ENCODE measurements around the gene PARD6B. TPM values are rescaled to one million over a fixed set of nuclear protein-coding genes. Genes with fewer than 3 reads are reported as not detected.

PARD6B gene
- total RNA-seq, 1 experiment from 2014 or later, result 41.3 TPM

DNA sequence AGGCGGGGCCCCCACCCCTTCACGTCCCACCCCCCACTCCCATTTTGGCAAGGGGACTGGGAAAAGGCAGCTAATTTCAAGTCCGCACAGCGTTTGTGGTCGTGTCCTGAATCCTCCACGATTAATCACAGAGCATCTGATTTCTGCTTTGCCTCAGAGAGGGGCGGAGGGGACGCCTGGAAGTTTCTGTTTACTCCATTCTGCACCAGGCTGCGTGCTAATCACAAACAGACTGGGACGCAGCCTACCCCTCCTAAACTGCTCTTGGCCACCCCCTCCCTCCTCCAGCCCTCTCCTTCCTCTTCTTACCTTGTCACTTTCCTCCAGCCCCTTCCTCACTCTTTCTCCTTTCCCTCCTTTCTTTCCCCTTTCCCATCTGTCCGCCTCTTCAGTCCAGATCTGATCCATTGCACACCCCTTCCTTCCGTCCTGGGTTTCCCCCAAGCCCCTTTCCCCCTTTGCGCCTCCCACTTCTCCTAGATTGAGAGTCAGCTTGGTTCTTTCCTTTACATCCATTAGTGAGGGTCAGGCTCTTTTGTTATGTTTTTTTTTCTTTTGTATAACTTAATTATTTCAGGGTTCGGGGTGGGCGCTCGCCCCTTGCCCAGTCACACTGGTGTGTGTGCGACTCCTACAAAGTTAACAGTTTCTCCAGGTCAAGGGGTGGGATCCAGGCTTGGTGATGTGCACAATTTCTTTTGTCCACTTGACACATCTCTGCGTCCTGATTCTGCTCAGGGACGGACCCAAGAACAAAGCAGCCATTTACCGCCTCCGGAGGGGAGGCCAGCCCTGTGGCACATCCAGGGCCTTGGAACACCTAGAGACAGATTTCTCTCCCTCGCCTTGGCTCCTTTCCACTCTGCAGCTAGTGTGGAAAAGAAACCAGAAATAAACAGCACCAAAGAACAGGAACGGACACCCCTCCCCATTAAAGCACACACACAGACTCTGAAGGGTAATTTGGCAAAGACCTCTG, 39.5 kb upstream of the PARD6B start:
- H3K79me2 ChIP-seq (ENCODE audit: insufficient read depth, low read length), result no peaks in the 10 kb centered on the region
- CTCF ChIA-PET, result no interaction called here
- no peaks in the 10 kb centered on the region for H3K9me3 ChIP-seq (ENCODE audit: control insufficient read depth in 1 of 2, insufficient read depth in 1 of 2, low read depth in 1 of 2, low read length in 2 of 2)
- RAD21 ChIA-PET (ENCODE audit: low non-redundant PET in 1 of 2, low total read pairs in 2 of 2, uncharacterized antibody in 2 of 2, unreplicated experiment in 2 of 2), result interaction anchor here in 1 of 2 experiments (0.6 kb wide), 1 partner anchor 52 kb away, joined by 3 read pairs; no protein-coding TSS in a partner anchor
- no peak overlapping the region for H3K4me2 ChIP-seq (ENCODE audit: low read length)
- H4K20me1 ChIP-seq (ENCODE audit: insufficient read depth), result no peaks in the 10 kb centered on the region
- H3K9me2 ChIP-seq (ENCODE audit: insufficient read depth), result no peaks in the 10 kb centered on the region
- intact Hi-C loops (cut with micrococcal nuclease), result no loop called here
- no peak overlapping the region for H3K27ac ChIP-seq (ENCODE audit: low read depth, low read length)
- no peaks in the 10 kb centered on the region for H3K27me3 ChIP-seq (ENCODE audit: insufficient read depth, low read length)
- H3K9ac ChIP-seq (ENCODE audit: low read length), result no peak overlapping the region
- ATAC-seq (no peak), DNase-seq (ENCODE audit: low read depth, low spot score) (no peak)
- peaks cover 12 to 15% of the 10 kb centered on the region in 2 experiments for H3K4me1 ChIP-seq (ENCODE audit: control insufficient read depth in 1 of 2, insufficient read depth in 2 of 2, low read length in 2 of 2)
- H2AFZ ChIP-seq (ENCODE audit: low read depth, low read length, poor library complexity, severe bottlenecking), result no peak overlapping the region
- POLR2A ChIA-PET, result no interaction called here
- no peak overlapping the region for H3K4me3 ChIP-seq (replicated peaks in 1 of 2; ENCODE audit: low read depth in 1 of 2, low read length in 2 of 2)
- H3K36me3 ChIP-seq (ENCODE audit: control insufficient read depth in 1 of 2, insufficient read depth in 2 of 2, low read length in 2 of 2), result no peaks in the 10 kb centered on the region
- TF ChIP-seq JUND (IDR thresholded peaks at IDR 0.05) (no peak), FOSL1 (IDR thresholded peaks at IDR 0.05; ENCODE audit: low read depth) (no peak), CEBPB (IDR thresholded peaks at IDR 0.05; ENCODE audit: low read depth) (no peak), POLR2AphosphoS5 (IDR thresholded peaks at IDR 0.05; ENCODE audit: low read depth, low read length) (no peak), SIN3A (IDR thresholded peaks at IDR 0.05; ENCODE audit: low read depth) (no peak), ZFX (IDR thresholded peaks at IDR 0.05) (no peak), EZH2 (IDR thresholded peaks at IDR 0.05) (no peak), ZNF274 (IDR thresholded peaks at IDR 0.05; ENCODE audit: low read depth, low read length) (no peak), SRF (IDR thresholded peaks at IDR 0.05; ENCODE audit: low read depth) (no peak), ELF1 (IDR thresholded peaks at IDR 0.05; ENCODE audit: borderline replicate concordance, low read depth) (no peak), YY1 (IDR thresholded peaks at IDR 0.05; ENCODE audit: extremely low read depth, insufficient replicate concordance, low read depth, low read length) (no peak), RAD21 (IDR thresholded peaks at IDR 0.05; ENCODE audit: low read depth) (no peak)
- TF ChIP-seq, protein P1, sequence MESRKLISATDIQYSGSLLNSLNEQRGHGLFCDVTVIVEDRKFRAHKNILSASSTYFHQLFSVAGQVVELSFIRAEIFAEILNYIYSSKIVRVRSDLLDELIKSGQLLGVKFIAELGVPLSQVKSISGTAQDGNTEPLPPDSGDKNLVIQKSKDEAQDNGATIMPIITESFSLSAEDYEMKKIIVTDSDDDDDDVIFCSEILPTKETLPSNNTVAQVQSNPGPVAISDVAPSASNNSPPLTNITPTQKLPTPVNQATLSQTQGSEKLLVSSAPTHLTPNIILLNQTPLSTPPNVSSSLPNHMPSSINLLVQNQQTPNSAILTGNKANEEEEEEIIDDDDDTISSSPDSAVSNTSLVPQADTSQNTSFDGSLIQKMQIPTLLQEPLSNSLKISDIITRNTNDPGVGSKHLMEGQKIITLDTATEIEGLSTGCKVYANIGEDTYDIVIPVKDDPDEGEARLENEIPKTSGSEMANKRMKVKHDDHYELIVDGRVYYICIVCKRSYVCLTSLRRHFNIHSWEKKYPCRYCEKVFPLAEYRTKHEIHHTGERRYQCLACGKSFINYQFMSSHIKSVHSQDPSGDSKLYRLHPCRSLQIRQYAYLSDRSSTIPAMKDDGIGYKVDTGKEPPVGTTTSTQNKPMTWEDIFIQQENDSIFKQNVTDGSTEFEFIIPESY (IDR thresholded peaks at IDR 0.05; ENCODE audit: extremely low read depth, insufficient replicate concordance, low read length), result no peak
- TF ChIP-seq, protein P2, sequence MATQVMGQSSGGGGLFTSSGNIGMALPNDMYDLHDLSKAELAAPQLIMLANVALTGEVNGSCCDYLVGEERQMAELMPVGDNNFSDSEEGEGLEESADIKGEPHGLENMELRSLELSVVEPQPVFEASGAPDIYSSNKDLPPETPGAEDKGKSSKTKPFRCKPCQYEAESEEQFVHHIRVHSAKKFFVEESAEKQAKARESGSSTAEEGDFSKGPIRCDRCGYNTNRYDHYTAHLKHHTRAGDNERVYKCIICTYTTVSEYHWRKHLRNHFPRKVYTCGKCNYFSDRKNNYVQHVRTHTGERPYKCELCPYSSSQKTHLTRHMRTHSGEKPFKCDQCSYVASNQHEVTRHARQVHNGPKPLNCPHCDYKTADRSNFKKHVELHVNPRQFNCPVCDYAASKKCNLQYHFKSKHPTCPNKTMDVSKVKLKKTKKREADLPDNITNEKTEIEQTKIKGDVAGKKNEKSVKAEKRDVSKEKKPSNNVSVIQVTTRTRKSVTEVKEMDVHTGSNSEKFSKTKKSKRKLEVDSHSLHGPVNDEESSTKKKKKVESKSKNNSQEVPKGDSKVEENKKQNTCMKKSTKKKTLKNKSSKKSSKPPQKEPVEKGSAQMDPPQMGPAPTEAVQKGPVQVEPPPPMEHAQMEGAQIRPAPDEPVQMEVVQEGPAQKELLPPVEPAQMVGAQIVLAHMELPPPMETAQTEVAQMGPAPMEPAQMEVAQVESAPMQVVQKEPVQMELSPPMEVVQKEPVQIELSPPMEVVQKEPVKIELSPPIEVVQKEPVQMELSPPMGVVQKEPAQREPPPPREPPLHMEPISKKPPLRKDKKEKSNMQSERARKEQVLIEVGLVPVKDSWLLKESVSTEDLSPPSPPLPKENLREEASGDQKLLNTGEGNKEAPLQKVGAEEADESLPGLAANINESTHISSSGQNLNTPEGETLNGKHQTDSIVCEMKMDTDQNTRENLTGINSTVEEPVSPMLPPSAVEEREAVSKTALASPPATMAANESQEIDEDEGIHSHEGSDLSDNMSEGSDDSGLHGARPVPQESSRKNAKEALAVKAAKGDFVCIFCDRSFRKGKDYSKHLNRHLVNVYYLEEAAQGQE (IDR thresholded peaks at IDR 0.05; ENCODE audit: low read depth), result no peak
- TF ChIP-seq, protein P3, sequence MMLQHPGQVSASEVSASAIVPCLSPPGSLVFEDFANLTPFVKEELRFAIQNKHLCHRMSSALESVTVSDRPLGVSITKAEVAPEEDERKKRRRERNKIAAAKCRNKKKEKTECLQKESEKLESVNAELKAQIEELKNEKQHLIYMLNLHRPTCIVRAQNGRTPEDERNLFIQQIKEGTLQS (IDR thresholded peaks at IDR 0.05), result no peak
- no TSS peak for BruUV-seq (replicated peaks)

Data from HCT116 (cell line).